ENCODE results near the gene TLE3. TPM values are rescaled to one million over a fixed set of nuclear protein-coding genes. Genes with fewer than 3 reads are reported as not detected.

The TLE3 gene
- total and polyA plus RNA-seq, 10 donors: 23.7 to 141 (median 104) TPM

DNA sequence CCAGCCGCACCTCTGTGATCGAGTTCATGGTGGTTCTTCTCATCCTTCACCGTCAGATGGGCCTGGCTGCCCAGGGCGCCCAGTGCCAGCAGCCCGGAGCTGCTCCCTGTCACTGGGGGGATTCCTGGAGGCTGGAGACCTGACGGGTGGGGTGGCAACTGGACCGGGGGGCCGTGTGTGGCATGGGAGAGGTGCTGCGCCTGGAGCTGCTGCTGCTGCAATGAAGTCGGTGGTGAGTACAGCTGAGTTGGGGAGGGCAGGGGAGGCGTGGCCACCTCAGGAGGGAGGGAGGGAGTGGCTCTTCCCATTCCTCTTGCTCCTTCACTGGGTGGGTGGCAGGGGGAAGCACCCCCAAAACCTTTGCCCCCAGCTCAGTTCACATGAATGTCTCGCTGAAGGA lies 31.7 kb downstream of the TLE3 start:
- TF ChIP-seq POLR2AphosphoS5 (IDR thresholded peaks at IDR 0.05) (peak in 1 of 3 donors; percentile 56), POLR2A (IDR thresholded peaks at IDR 0.05) (no peak)
- Histone ChIP-seq H3K4me3 (no peak overlapping the region), H3K27me3 (replicated peaks in 1 of 7) (no peaks in the 10 kb centered on the region), H3K4me1 (peaks cover 0 to 21% (median 9%) of the 10 kb centered on the region in 6 donors), H3K36me3 (peaks cover 9 to 100% (median 90%) of the 10 kb centered on the region in 6 donors), H3K9me3 (no peaks in the 10 kb centered on the region), H3K27ac (no peak overlapping the region)
- 91 to 96% (median 95%) methylated on average over 5 to 12 of the region's 12 CpGs for WGBS, 5 donors
- intact Hi-C loops (cut with DNase I; ENCODE audit: low total_unique reads): no loop called here
- no peak for DNase-seq

DNA sequence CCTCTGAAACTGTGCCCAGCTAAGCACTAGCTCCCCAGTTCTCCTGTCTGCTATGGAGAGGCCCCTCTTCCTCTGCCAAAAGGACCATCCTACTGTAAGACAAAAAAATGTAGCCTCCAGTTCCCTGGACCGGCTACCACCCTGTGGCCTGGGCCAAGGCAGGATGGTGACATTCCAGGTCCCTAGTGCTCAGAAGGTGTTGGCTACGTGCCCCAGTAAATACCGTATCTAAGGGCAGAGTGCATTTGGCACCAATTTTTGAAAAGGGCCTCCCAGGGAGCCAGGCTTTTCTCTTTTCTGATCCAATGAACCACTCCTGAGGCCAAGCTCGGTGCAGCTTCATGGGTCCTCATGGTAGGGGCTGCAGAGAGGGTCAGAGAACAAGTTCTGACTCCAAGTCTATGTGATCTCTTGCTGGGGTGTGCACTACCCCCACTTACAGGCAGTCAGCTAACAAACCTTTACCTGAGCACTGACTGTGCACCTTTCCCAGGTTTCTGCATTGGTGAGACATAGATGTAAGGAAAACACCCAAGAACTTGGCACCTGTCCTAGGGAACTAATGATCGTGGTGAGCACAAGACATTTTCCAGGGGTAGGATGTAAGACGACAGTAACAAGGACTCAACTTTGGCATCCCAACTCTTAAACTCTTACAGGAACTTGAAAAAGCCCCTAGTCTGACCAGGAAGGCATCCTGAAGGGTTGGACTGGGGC lies 32.6 kb downstream of the TLE3 start:
- peaks cover 0 to 19% (median 5%) of the 10 kb centered on the region in 6 donors for H3K4me1 ChIP-seq
- DNase-seq: peak; percentile 22
- intact Hi-C loops (cut with DNase I; ENCODE audit: low total_unique reads): no loop called here

GRCh38 chr15:70064441-70064840 lies 33.3 kb downstream of the TLE3 start:
- H3K4me3 ChIP-seq: no peak overlapping the region
- peaks cover 0 to 13% (median 0%) of the 10 kb centered on the region in 6 donors for H3K4me1 ChIP-seq
- H3K9me3 ChIP-seq: no peaks in the 10 kb centered on the region
- TF ChIP-seq POLR2A (IDR thresholded peaks at IDR 0.05): no peak
- no peak for TF ChIP-seq POLR2AphosphoS5 (IDR thresholded peaks at IDR 0.05)
- TF ChIP-seq CTCF (IDR thresholded peaks at IDR 0.05 in 8 of 11, conservative IDR thresholded peaks at IDR 0.05 in 3 of 11): no peak
- peaks cover 10 to 100% (median 91%) of the 10 kb centered on the region in 6 donors for H3K36me3 ChIP-seq
- no peaks in the 10 kb centered on the region for H3K27me3 ChIP-seq (replicated peaks in 1 of 7)
- WGBS, 5 donors: 91 to 100% (median 93%) methylated on average over 4 of the region's 4 CpGs
- no peak overlapping the region for H3K27ac ChIP-seq
- DNase-seq: peak; percentile 28
- intact Hi-C loops (cut with DNase I; ENCODE audit: low total_unique reads): no loop called here

More for the DNA sequence above, 32.6 kb downstream of the TLE3 start:
- H3K36me3 ChIP-seq: peaks cover 9 to 100% (median 91%) of the 10 kb centered on the region in 6 donors
- 86 to 97% (median 94%) methylated on average over 6 of the region's 6 CpGs for WGBS, 5 donors
- no peaks in the 10 kb centered on the region for H3K9me3 ChIP-seq
- no peak overlapping the region for H3K4me3 ChIP-seq
- H3K27me3 ChIP-seq (replicated peaks in 1 of 7): no peaks in the 10 kb centered on the region
- no peak overlapping the region for H3K27ac ChIP-seq
- TF ChIP-seq POLR2A (IDR thresholded peaks at IDR 0.05): no peak
- no peak for TF ChIP-seq CTCF (IDR thresholded peaks at IDR 0.05 in 8 of 11, conservative IDR thresholded peaks at IDR 0.05 in 3 of 11)
- TF ChIP-seq POLR2AphosphoS5 (IDR thresholded peaks at IDR 0.05): no peak

GRCh38 chr15:70063980-70064379 lies 33.7 kb downstream of the TLE3 start:
- peaks cover 6 to 100% (median 91%) of the 10 kb centered on the region in 6 donors for H3K36me3 ChIP-seq
- peaks cover 0 to 13% (median 0%) of the 10 kb centered on the region in 6 donors for H3K4me1 ChIP-seq
- H3K27me3 ChIP-seq (replicated peaks in 1 of 7): no peaks in the 10 kb centered on the region
- intact Hi-C loops (cut with DNase I; ENCODE audit: low total_unique reads): no loop called here
- H3K9me3 ChIP-seq: no peaks in the 10 kb centered on the region
- WGBS, 5 donors: 92 to 98% (median 95%) methylated on average over 7 of the region's 7 CpGs
- no peak overlapping the region for H3K27ac ChIP-seq
- TF ChIP-seq CTCF (IDR thresholded peaks at IDR 0.05 in 8 of 11, conservative IDR thresholded peaks at IDR 0.05 in 3 of 11): no peak
- TF ChIP-seq POLR2AphosphoS5 (IDR thresholded peaks at IDR 0.05): no peak
- TF ChIP-seq POLR2A (IDR thresholded peaks at IDR 0.05): no peak
- no peak overlapping the region for H3K4me3 ChIP-seq
- DNase-seq: no peak

All from spleen (tissue), 11 donors.